ENCODE results near the gene OVCA2.

DNA sequence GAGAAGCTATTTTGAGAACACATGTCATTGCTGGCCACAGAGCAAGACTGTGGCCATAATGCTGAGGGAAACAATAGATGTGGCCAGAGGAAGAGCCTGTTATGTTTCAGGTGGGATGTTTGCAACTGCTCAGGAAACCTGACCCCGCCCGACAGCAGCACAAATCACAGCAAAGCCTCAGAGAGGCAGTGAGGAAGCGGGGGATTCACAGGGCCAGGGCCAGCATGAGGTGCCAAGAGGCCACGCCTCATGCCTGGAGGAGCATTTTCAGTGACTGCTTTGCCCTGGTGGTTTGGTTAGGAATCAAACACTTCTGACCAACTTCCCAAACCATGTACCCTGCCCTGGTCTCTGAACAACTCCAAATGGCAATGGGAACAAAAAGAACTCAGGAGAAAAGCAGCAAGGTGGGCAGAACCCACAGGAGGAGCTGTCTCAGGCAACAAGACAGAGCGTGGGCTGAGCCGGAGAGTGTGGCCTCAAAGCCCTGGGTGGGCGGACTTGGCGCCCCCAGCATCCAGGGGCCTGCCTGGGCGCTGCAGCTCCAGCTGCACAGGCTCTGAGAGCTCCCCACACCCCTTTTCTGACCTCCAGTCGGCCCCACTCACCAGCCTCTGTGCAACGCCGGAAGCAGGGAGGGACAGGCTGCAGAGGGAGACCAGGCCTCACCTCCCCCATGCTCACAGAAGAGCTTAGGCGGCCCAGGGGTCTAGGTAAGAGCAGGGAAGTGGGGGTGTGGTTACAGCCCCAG, 33.7 kb downstream of the OVCA2 start:
- TF ChIP-seq, protein P1, sequence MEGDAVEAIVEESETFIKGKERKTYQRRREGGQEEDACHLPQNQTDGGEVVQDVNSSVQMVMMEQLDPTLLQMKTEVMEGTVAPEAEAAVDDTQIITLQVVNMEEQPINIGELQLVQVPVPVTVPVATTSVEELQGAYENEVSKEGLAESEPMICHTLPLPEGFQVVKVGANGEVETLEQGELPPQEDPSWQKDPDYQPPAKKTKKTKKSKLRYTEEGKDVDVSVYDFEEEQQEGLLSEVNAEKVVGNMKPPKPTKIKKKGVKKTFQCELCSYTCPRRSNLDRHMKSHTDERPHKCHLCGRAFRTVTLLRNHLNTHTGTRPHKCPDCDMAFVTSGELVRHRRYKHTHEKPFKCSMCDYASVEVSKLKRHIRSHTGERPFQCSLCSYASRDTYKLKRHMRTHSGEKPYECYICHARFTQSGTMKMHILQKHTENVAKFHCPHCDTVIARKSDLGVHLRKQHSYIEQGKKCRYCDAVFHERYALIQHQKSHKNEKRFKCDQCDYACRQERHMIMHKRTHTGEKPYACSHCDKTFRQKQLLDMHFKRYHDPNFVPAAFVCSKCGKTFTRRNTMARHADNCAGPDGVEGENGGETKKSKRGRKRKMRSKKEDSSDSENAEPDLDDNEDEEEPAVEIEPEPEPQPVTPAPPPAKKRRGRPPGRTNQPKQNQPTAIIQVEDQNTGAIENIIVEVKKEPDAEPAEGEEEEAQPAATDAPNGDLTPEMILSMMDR (IDR thresholded peaks at IDR 0.05 in 4 of 5, conservative IDR thresholded peaks at IDR 0.05 in 1 of 5), result peak in 1 of 5 experiments; percentile 18
- no peak for TF ChIP-seq POLR2A (IDR thresholded peaks at IDR 0.05)
